ENCODE measurements around the gene MERTK.
"Not testable (repeated sequence)": the region's sequence is repeated elsewhere in the genome, so short reads cannot be mapped to it uniquely, and the experiment has no call there.

Gene MERTK

GRCh38 chr2:111945444-111946293, 47.3 kb downstream of the MERTK start:
- DNase-seq (ENCODE audit: low read depth) = no peak

- DNase-seq (ENCODE audit: low read depth) = peak; percentile 94
Measured at GRCh38 chr2:111946294-111947114, 48.1 kb downstream of the MERTK start.

GRCh38 chr2:111947219-111947618, 48.8 kb downstream of the MERTK start:
- no peak for DNase-seq (ENCODE audit: low read depth)

GRCh38 chr2:111948832-111949231, 50.4 kb downstream of the MERTK start:
- no peak for DNase-seq (ENCODE audit: low read depth)

DNA sequence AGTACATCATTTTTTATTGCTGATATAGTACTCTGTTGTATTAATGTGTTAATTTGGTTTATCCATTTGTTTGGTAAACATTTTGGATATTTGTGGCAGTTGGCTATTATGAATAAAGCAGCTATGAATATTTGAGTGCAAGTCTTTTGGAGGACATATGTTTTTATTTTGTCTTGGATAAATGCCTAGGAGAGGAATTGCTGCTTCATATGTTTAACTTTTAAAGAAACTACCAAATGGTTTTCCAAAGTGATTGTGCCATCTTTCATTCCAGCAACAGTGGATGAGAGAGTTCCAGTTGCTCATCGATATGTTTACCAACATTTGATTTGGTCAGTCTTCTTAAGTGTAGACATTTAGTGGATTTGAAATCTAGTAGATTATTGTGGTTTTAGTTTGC, 51.8 kb downstream of the MERTK start:
- DNase-seq (ENCODE audit: low read depth) = no peak

DNA sequence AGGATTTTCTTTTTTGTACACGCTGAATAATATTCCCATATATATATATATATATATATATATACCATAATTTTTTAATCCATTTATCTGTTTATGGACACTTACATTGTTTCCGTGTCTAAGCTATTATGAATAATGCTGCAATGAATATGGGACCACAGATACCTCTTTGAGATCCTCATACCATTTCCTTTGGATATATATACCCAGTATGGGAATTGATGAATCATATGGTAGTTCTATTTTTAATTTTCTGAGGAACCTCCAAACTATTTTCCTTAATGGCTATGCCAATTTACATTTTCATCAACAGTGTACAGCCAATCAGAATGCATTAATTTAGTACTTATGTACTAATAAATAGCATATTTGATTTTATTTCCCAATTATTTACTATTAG, 53.1 kb downstream of the MERTK start:
- DNase-seq (ENCODE audit: low read depth) = no peak

DNA sequence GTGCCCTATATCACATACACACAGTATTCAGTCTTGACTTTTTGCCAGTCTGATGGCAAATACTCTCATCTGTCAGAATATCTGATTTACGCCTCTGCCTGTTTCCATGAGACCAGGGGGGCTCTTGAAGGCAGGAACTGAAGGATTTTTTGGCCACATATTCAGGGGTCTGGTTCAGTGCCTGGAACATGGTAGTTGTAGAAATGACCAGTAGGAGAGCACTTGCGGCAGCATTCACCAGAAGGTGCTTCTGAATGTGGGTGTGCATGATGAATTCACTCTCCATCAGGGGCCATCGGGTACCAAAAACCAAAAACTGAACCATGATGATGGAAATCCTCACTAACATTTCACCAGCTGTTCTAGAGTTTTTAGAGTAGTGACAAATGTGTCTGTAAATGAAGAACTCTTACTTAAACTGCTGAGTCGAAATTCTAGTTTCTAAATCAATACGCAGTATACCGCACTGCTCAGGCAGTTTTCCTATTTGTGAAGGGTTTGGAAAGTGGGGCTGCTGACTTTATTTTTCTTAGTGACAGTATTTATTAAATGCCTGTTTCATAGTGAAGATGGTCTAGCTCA, 54.6 kb downstream of the MERTK start:
- no peak for DNase-seq (ENCODE audit: low read depth)

DNA sequence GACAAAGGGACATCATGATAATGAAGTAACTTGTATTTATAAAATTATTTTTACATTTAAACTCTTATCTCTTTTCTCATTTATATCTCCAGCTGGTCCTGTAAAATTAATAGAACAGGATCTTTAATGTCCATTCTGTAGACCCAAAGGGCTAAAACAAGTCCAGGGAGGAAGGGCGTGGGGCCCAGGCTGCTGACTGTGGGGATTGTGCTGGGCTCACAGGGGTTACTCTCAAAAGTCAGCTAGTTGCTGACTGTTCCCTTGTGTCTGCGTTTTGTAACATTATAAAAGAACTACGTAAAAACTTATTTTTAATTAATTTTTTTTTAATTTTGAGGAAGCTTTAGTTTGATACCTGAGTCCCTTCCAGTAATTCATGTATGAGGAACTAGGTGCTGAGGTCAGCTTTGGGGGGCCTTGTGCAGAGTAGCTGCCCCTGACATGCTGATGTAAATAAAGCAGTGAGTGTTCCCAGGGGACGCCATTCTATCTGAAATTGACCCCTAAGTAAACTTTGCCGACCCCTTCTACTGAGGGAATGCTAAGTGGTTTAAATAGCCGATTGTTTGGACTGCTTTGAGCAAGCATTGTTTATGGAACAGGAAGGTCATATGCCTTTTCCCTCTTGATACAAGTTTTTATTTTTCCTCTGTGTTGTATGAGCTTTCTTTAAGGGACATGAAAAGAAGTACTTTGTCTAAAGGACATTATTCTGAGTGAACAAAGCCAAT, 56.4 kb downstream of the MERTK start:
- no peak for DNase-seq (ENCODE audit: low read depth)

DNA sequence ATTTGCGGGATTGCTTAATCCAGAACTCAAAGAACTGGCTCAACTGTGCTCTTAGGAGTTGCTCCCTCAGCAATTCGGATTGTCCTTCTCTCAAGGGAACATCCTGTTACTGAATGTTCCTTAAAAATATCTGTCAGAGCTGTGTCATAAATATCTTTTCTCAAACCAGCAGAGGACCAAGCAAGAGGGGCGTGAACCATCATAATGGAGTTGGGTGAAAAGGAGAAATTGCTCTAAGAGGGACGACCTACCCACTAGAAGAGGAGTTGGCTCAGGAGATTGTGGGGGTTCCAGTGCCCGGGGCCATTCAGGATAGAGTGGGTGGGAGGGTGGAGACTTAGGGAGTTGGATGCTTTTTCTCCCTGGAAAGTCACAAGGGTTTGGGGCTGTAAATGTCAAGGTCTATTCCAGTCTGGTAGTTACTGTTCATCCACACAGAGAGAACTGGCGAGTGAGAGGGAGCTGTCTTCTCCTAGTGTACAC, 59.5 kb downstream of the MERTK start:
- DNase-seq (ENCODE audit: low read depth) = no peak

DNA sequence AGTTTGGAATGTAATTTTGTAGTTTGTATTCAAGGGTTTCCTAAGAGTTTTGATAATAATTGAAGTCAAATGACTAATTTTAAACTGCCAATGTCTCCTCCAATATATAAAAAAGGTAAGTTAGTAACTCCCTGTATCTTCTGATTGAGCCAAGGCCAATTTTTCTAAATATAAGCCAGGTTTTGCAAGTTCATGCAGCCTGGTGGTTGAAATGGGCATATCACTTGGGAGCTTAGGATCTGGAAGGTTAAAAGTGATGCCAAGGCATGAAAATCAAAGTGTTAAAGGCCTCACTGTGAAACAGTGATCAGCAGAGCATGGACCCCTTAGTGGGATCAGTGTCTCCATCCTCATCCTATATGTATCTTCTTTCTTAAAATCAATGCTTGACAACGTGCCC, 60.5 kb downstream of the MERTK start:
- DNase-seq (ENCODE audit: low read depth) = no peak

GRCh38 chr2:111961663-111962062, 63.3 kb downstream of the MERTK start:
- DNase-seq (ENCODE audit: low read depth) = no peak

DNA sequence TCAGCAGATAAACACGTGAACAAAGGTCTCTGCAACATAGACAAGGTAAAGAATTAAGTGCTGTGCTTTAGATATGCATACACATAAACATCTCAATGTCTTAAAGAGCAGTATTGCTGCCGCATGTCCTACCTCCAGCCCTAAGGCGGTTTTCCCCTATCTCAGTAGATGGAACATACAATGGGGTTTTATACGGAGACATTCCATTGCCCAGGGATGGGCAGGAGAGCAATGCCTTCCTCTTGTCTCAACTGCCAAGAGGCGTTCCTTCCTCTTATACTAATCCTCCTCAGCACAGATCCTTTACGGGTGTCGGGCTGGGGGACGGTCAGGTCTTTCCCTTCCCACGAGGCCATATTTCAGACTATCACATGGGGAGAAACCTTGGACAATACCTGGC, 64.7 kb downstream of the MERTK start:
- DNase-seq (ENCODE audit: low read depth) = not testable (repeated sequence)

DNA sequence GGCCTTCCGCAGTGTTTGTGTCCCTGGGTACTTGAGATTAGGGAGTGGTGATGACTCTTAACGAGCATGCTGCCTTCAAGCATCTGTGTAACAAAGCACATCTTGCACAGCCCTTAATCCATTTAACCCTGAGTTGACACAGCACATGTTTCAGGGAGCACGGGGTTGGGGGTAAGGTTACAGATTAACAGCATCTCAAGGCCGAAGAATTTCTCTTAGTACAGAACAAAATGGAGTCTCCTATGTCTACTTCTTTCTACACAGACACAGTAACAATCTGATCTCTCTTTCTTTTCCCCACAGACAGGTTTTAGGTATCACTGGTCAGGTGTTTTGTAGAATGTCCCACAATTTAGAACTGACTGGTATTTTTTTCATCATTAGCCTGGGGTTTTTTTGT, 65.1 kb downstream of the MERTK start:
- DNase-seq (ENCODE audit: low read depth) = not testable (repeated sequence)

DNA sequence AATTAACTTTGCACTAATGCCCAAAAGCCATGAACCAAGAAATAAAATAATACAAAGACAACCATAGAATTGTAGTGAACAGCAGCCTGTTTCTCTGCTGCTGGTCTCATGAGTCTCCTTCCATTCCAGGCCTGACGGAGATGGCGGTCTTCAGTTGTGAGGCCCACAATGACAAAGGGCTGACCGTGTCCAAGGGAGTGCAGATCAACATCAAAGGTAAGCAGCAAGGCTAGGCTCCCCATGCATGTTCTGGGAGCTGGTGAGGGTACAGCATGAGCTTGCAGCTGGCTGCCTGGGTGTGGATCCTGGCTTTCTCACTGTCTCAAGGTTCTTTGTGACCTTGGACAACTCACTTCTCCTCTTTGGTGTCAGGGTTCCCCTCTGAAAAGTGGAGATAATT, 66.7 kb downstream of the MERTK start:
- DNase-seq (ENCODE audit: low read depth) = no peak

DNA sequence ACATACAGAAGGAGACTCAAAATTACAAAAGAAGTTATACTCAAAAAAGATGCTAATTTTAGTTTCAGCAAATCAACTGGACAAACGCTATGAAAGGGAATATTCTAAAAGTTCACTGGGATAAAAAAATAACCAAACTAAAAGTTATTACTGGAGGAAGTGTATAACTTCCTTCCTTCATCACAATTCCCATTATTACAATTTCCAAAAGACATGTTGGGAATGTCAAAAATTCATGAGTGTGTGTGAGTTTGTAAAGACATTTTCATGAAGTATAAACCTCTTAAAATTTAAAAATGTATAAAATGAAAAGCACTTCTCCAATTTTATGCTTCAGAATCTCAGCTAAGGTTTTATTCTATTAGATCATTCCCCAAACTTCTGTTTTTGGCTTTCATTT, 67.8 kb downstream of the MERTK start:
- no peak for DNase-seq (ENCODE audit: low read depth)

- DNase-seq (ENCODE audit: low read depth) = no peak
Measured at GRCh38 chr2:111967018-111967417, 68.6 kb downstream of the MERTK start.

GRCh38 chr2:111970453-111970852, 72.0 kb downstream of the MERTK start:
- no peak for DNase-seq (ENCODE audit: low read depth)

DNA sequence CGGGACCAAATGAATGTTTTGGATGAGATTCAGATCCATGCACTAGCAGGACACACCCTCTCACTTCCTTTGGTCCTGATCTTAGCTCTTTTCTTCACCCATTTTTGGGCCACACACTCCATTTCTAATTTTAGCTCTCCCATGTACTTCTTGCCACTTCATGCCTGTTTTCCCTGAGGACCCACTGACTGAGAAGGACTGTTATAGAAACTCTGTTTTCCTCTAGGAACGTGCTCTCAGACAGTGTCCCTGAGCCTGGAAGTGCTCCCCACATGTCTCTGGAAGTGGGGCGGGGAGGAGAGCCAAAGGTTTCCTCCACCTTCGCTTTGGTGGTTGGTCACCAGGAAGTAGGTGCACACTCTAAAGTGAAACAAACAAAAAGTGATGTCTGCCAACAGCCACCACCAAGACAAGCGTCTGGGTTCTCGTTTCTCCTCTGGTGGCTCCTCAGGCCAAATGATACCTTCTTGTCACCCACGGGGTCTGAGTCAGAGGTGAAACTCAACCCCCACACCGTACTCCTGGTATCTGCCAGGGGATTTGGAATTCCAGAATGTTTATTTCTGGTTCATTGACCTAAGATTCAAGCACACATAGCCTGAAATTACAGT, 74.7 kb downstream of the MERTK start:
- no peak for DNase-seq (ENCODE audit: low read depth)

DNA sequence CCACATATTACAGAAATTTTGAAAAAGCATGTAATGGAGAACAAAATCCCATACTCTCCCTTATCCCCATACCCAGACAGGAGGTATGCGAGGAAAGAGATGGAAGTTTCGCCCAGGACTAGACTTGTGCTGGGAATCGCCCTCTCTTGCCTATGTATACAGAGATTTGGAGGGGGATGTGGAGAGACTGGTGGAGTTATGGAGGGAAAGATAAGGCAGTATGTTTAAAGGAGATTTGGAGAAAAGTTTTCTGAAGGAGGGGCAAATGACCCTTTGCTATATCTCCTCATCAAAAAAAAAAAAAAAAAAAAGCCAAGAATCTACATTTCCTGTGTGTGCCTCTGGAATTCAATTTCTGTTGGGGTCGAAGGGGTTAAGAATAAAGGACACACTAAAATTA, 75.3 kb downstream of the MERTK start:
- DNase-seq (ENCODE audit: low read depth) = no peak

DNA sequence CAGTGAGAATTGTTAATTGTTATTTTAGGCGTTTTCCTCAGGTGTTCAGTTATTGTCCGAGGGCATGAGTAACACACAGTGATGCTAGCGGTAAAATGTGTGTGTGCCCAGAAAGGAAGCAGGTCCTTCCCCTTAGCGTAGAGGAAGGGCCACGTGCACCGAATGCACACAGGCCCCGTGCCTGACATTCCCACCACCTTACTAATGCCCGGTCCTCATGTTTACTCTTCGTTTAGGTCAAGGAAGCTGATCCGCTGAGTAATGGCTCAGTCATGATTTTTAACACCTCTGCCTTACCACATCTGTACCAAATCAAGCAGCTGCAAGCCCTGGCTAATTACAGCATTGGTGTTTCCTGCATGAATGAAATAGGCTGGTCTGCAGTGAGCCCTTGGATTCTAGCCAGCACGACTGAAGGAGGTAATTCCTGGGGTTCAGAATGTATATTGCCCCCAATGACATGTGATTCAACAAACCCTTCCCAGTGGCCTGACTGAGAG, 76.7 kb downstream of the MERTK start:
- peak; percentile 77 for DNase-seq (ENCODE audit: low read depth)

DNA sequence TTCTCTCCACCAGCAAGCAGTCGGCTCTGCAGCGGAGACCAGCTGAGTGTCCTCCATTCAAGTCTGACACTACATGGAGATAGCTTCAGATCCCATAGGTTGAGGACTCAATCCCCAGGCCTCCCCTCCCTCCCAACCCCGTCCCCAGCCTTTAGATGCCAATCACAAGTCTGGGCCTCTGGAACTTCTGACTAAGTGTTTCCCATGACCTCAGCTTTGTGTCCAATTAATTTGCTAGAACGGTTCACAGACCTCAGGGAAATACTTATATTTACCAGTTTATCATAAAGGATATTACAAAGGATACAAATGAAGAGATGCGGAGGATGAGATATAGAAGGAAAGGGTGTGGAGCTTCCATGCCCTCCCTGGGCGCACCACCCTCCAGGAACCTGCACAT, 77.4 kb downstream of the MERTK start:
- DNase-seq (ENCODE audit: low read depth) = no peak

All from amniotic epithelial cell (primary cell).